Endothelial cell (in vitro differentiated cells): ENCODE data around the gene CWC15. TPM values are rescaled to one million over a fixed set of nuclear protein-coding genes. Genes with fewer than 3 reads are reported as not detected.
"Not testable (repeated sequence)": the region's sequence is repeated elsewhere in the genome, so short reads cannot be mapped to it uniquely, and the experiment has no call there.

ENCODE experiments used
- DNase-seq: peaks from one replicate; pipeline ENCODE4 v3.0.0; 2021; ENCODE audit warnings: low spot score
- H3K27ac Mint-ChIP-seq: one replicate; pipeline ENCODE4 v1.8.0; 2021; ENCODE audit warnings: mixed read lengths, inconsistent platforms; ENCODE audit not compliant: unreplicated experiment
- H3K27me3 Mint-ChIP-seq: one replicate; pipeline ENCODE4 v1.8.0; 2021; ENCODE audit warnings: mild to moderate bottlenecking, moderate library complexity, mixed read lengths, inconsistent platforms; ENCODE audit not compliant: unreplicated experiment
- H3K36me3 Mint-ChIP-seq: one replicate; pipeline ENCODE4 v1.8.0; 2021; ENCODE audit warnings: mild to moderate bottlenecking, low read depth, mixed read lengths, inconsistent platforms; ENCODE audit not compliant: unreplicated experiment
- H3K4me1 Mint-ChIP-seq: one replicate; pipeline ENCODE4 v1.8.0; 2021; ENCODE audit warnings: mild to moderate bottlenecking, mixed read lengths, inconsistent platforms; ENCODE audit not compliant: unreplicated experiment
- H3K4me3 Mint-ChIP-seq: one replicate; pipeline ENCODE4 v1.8.0; 2021; ENCODE audit warnings: mild to moderate bottlenecking, mixed read lengths, inconsistent platforms; ENCODE audit not compliant: unreplicated experiment
- H3K9me3 Mint-ChIP-seq: one replicate; pipeline ENCODE4 v1.8.0; 2021; ENCODE audit warnings: mixed read lengths, inconsistent platforms; ENCODE audit not compliant: unreplicated experiment
- CTCF ChIP-seq: fragments of 200-600 bp; sonication (generic); IDR thresholded peaks from one replicate; pipeline ENCODE4 v1.5.0; 2021; ENCODE audit warnings: antibody characterized with exemption; ENCODE audit not compliant: unreplicated experiment
- total RNA-seq: library from RNA; stranded (reverse); fragmentation: NEBNext Ultra II Directional; extraction: Animal tissue kit (Norgen Biotek cat#: 25700); gene quantifications from one replicate; pipeline ENCODE4 v1.2.1, GENCODE V29; 2021; ENCODE audit not compliant: unreplicated experiment

The CWC15 gene
- total RNA-seq, 1 donor from 2014 or later = 84.1 TPM

DNA sequence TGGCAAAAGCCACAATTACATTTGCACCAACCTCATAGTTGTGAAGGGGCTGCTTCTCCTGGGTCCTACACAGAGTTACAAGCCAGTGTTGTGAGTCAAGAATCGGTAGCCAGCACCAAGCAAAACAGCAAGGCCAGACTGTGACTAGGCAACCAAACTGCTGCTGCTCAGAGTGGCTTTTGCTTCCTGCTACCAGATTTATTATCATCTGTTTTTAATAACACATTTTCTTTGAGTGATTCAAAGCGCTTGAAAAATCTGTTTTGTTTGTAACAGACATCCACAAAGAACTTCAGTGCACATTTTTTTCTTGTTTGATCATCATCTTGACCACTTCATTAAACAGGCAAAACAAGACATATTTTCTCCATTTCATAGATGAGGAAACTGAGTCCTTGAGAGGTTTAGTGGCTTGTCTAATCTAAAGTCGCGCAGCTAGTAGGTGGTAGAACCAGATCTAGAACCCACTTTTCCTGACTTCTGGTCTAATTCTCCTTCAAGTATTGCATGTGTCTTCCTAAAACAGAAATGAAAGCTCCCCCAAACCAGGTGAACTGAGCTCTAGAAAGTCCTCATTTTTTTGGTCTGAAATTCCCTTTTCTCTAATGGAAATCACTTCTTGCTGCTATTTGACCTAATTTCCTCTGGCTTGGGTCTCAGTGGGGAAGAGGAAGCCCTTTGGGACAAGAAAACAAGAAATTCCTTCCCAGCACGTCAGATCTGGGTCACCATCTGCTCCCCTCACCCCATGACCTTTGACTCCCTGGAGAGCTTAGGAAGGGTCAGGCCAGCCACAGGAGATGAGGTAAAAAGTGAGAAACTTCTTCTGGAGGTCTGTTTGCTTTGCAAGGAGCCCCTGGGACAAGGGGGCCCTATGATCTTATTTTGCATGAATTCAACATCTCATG lies 39.9 kb downstream of the CWC15 start:
- TF ChIP-seq CTCF = no peak
- H3K4me1 Mint-ChIP-seq = peaks cover 66% of the 10 kb centered on the region
- H3K4me3 Mint-ChIP-seq = no peak overlapping the region
- H3K27me3 Mint-ChIP-seq = peaks cover 8% of the 10 kb centered on the region
- no peaks in the 10 kb centered on the region for H3K9me3 Mint-ChIP-seq
- peaks cover 3% of the 10 kb centered on the region for H3K36me3 Mint-ChIP-seq
- peak overlapping the region; percentile 95 for H3K27ac Mint-ChIP-seq
- DNase-seq = no peak

DNA sequence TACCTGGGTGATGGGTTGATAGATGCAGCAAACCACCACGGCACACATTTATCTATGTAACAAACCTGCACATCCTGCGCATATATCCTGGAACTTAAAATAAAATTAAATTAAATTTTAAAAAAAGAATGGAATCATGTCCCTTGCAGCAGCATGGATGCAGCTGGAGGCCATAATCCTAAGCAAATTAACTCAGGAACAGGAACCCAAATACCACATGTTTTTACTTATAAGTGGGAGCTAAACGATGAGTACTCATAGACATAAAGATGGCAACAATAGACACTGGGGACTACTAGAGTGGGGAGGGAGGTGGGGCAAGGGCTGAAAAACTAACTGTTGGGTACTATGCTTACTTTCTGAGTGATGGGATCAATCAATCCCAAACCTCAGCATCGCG lies 40.9 kb downstream of the CWC15 start:
- H3K9me3 Mint-ChIP-seq = no peaks in the 10 kb centered on the region
- no peak for TF ChIP-seq CTCF
- DNase-seq = no peak
- H3K27ac Mint-ChIP-seq = peak overlapping the region; percentile 73
- peaks cover 7% of the 10 kb centered on the region for H3K27me3 Mint-ChIP-seq
- peaks cover 76% of the 10 kb centered on the region for H3K4me1 Mint-ChIP-seq
- no peak overlapping the region for H3K4me3 Mint-ChIP-seq
- peaks cover 3% of the 10 kb centered on the region for H3K36me3 Mint-ChIP-seq

DNA sequence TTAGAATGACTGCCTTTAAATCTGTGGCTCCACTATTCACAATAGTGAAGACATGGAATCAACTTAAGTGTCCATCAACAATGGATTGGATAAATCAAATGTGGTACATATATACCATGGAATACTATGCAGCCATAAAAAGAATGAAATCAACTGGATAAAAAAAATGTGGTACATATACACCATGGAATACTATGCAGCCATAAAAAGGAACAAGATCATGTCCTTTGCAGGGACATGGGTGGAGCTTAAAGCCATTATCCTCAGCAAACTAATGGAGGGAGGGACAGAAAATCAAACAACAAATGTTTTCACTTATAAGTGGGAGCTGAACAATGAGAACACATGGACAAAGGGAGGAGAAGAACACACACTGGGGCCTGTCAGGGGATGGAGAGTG lies 41.3 kb downstream of the CWC15 start:
- H3K9me3 Mint-ChIP-seq, H3K27me3 Mint-ChIP-seq, DNase-seq, H3K36me3 Mint-ChIP-seq, H3K4me3 Mint-ChIP-seq: not testable (repeated sequence)
- Mint-ChIP-seq H3K27ac (peak overlapping the region; percentile 73), H3K4me1 (peaks cover 78% of the 10 kb centered on the region)

- H3K36me3 Mint-ChIP-seq = peaks cover 3% of the 10 kb centered on the region
- H3K27me3 Mint-ChIP-seq = no peaks in the 10 kb centered on the region
- no peak for DNase-seq
- H3K27ac Mint-ChIP-seq = peak overlapping the region; percentile 62
- H3K9me3 Mint-ChIP-seq = no peaks in the 10 kb centered on the region
- peak overlapping the region; percentile 23 for H3K4me3 Mint-ChIP-seq
- peaks cover 74% of the 10 kb centered on the region for H3K4me1 Mint-ChIP-seq
- no peak for TF ChIP-seq CTCF
Measured at GRCh38 chr11:94928117-94928990, 45.0 kb downstream of the CWC15 start.

DNA sequence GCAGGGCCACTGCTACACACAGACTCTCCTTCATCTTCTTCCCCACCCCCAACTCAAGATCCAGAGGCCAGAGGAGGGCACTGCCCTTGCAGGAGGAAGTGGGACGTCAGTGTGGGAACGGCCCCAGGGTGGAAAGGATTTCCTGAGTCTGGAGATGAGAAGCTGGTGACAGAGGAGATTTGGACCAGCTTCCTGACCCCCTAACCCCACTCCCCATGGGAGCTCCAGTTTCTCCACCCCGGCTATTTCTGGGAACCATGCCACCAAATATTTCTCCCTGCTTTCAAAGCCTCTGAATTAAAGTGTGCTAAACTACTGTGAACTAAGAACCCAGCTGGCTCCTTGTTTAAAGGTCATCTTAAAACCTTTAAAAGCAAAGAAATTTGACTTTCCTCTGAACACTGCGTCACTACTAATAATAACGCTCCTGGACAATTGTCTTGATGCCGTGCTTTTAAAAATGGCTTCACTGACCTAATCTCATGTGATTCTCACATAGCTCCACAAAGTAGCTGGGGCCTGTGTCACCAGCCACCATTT lies 46.6 kb downstream of the CWC15 start:
- H3K9me3 Mint-ChIP-seq = no peaks in the 10 kb centered on the region
- H3K36me3 Mint-ChIP-seq = peaks cover 3% of the 10 kb centered on the region
- no peaks in the 10 kb centered on the region for H3K27me3 Mint-ChIP-seq
- H3K4me3 Mint-ChIP-seq = no peak overlapping the region
- peak; percentile 41 for DNase-seq
- peak overlapping the region; percentile 94 for H3K27ac Mint-ChIP-seq
- H3K4me1 Mint-ChIP-seq = peaks cover 65% of the 10 kb centered on the region
- no peak for TF ChIP-seq CTCF
